HCT116 (cell line): ENCODE results near the gene RAB3C. TPM values are rescaled to one million over a fixed set of nuclear protein-coding genes. Genes with fewer than 3 reads are reported as not detected.

Experiments
- ATAC-seq: fragments of 200-7000 bp; cut with Tn5 transposase; 2 replicates; pipeline ENCODE4 v1.9.1; 2020; ENCODE audit warnings: mild to moderate bottlenecking, moderate library complexity
- BruUV-seq: library from RNA; stranded (reverse); fragments of 400-500 nt; replicated peaks from 2 replicates; lab custom pipeline; 2021; lab: Mats Ljungman, UMichigan
- CTCF ChIA-PET: fragments of 300-600 bp; sonication (Branson Sonifier 250); formaldehyde crosslinking; loops from one replicate; lab custom pipeline; 2021; ENCODE audit warnings: antibody characterized with exemption; lab: Charles Lee
- POLR2A ChIA-PET: fragments of 300-600, 350-600 bp; sonication (Branson Sonifier 250); formaldehyde crosslinking; loops from one replicate; lab custom pipeline; 2021; ENCODE audit warnings: antibody characterized with exemption; lab: Charles Lee
- RAD21 ChIA-PET, 2 experiments: fragments of 300-600 bp; sonication (Branson Sonifier 250); formaldehyde crosslinking; loops; one replicate each; lab custom pipeline; 2023; ENCODE audit warnings: low total read pairs in 2 of 2; ENCODE audit not compliant: uncharacterized antibody in 2 of 2, unreplicated experiment in 2 of 2, low non-redundant PET in 1 of 2; lab: Charles Lee
- DNase-seq: peaks from one replicate; pipeline ENCODE4 v3.0.0-alpha.2; 2010; ENCODE audit warnings: low read depth, low spot score
- H2AFZ ChIP-seq: fragments of 200-600 bp; shearing (Covaris generic), sonication (generic); 2 replicates; pipeline ENCODE4 v1.6.1; 2017; ENCODE audit warnings: low read depth, mixed run types, mixed read lengths, antibody characterized with exemption, low read length; ENCODE audit not compliant: poor library complexity, severe bottlenecking
- H3K27ac ChIP-seq: 2 replicates; pipeline ENCODE4 v1.5.1; 2012; ENCODE audit warnings: low read depth, low read length
- H3K27me3 ChIP-seq: fragments of 200-600 bp; sonication (generic); 2 replicates; pipeline ENCODE4 v1.6.1; 2016; ENCODE audit warnings: mixed run types, low read length, mixed read lengths; ENCODE audit not compliant: insufficient read depth
- H3K36me3 ChIP-seq, 2 experiments: fragments of 200-500 bp in 1 of 2; fragments of 200-600 bp in 1 of 2; sonication (Bioruptor generic) in 1 of 2; sonication (generic) in 1 of 2; 2 replicates each; pipeline versions ENCODE4 v1.5.1 to v1.6.1; 2014 to 2016; ENCODE audit warnings: low read length in 2 of 2, inconsistent platforms in 1 of 2, mixed read lengths in 1 of 2, mixed run types in 1 of 2; ENCODE audit not compliant: insufficient read depth in 2 of 2, control insufficient read depth in 1 of 2
- H3K4me1 ChIP-seq, 2 experiments: fragments of 200-600 bp in 1 of 2; sonication (generic) in 1 of 2; 2 replicates each; pipeline versions ENCODE4 v1.5.1 to v1.6.1; 2012 to 2017; ENCODE audit warnings: low read length in 2 of 2, inconsistent platforms in 1 of 2, mild to moderate bottlenecking in 1 of 2, mixed read lengths in 1 of 2, mixed run types in 1 of 2, moderate library complexity in 1 of 2; ENCODE audit not compliant: insufficient read depth in 2 of 2, control insufficient read depth in 1 of 2
- H3K4me2 ChIP-seq: fragments of 200-600 bp; sonication (generic); 2 replicates; pipeline ENCODE4 v1.6.1; 2017; ENCODE audit warnings: mixed run types, low read length, mixed read lengths
- H3K4me3 ChIP-seq, 2 experiments: fragments of 200-600 bp in 1 of 2; sonication (generic) in 1 of 2; replicated peaks in 1 of 2; 2 replicates each; pipeline ENCODE4 v1.5.1; 2011 to 2016; ENCODE audit warnings: low read length in 2 of 2, control low read depth in 1 of 2, low read depth in 1 of 2, mild to moderate bottlenecking in 1 of 2, mixed read lengths in 1 of 2, mixed run types in 1 of 2
- H3K79me2 ChIP-seq: fragments of 200-600 bp; sonication (generic); 2 replicates; pipeline ENCODE4 v1.6.1; 2017; ENCODE audit warnings: mild to moderate bottlenecking, mixed run types, low read length, moderate library complexity, mixed read lengths; ENCODE audit not compliant: insufficient read depth
- H3K9ac ChIP-seq: fragments of 200-600 bp; sonication (generic); 2 replicates; pipeline ENCODE4 v1.6.1; 2016; ENCODE audit warnings: low read length, mixed read lengths
- H3K9me2 ChIP-seq: fragments of 200-600 bp; sonication (generic), shearing (Covaris generic); 2 replicates; pipeline ENCODE4 v1.6.1; 2017; ENCODE audit warnings: mixed run types, mild to moderate bottlenecking, moderate library complexity; ENCODE audit not compliant: insufficient read depth
- H3K9me3 ChIP-seq, 2 experiments: fragments of 200-500 bp in 1 of 2; fragments of 200-600 bp in 1 of 2; sonication (Bioruptor generic) in 1 of 2; sonication (generic) in 1 of 2; 2 replicates each; pipeline ENCODE4 v1.6.1; 2014 to 2017; ENCODE audit warnings: low read length in 2 of 2, mixed read lengths in 2 of 2, inconsistent platforms in 1 of 2, low read depth in 1 of 2, mild to moderate bottlenecking in 1 of 2, mixed run types in 1 of 2, moderate library complexity in 1 of 2; ENCODE audit not compliant: control insufficient read depth in 1 of 2, insufficient read depth in 1 of 2
- H4K20me1 ChIP-seq: fragments of 200-600 bp; sonication (generic), shearing (Covaris generic); 2 replicates; pipeline ENCODE4 v1.6.1; 2017; ENCODE audit warnings: mixed run types, mild to moderate bottlenecking, moderate library complexity; ENCODE audit not compliant: insufficient read depth
- CEBPB ChIP-seq: IDR thresholded peaks from 2 replicates; pipeline ENCODE4 v1.6.1; 2012; ENCODE audit warnings: low read depth
- FOSL1 ChIP-seq: IDR thresholded peaks from 2 replicates; pipeline ENCODE4 v1.6.1; 2012; ENCODE audit warnings: low read depth
- JUND ChIP-seq: IDR thresholded peaks from 2 replicates; pipeline ENCODE4 v1.6.1; 2012
- RAD21 ChIP-seq: IDR thresholded peaks from 2 replicates; pipeline ENCODE4 v1.6.1; 2012; ENCODE audit warnings: low read depth, mild to moderate bottlenecking
- ZFX ChIP-seq: fragments of 450-650 bp; IDR thresholded peaks from 2 replicates; pipeline ENCODE4 v1.6.1; 2017
- ZNF274 ChIP-seq: fragments of 200-500 bp; sonication (Bioruptor generic); IDR thresholded peaks from 2 replicates; pipeline ENCODE4 v1.6.1; 2014; ENCODE audit warnings: mild to moderate bottlenecking, low read depth, low read length, inconsistent platforms
- intact Hi-C: fragments of 100-400 bp; cut with micrococcal nuclease; formaldehyde crosslinking; loops from 2 replicates; pipeline ENCODE4 v1.10.0; 2022
- total RNA-seq: library from RNA; stranded (reverse); gene quantifications from one replicate; pipeline ENCODE4 v1.2.1, GENCODE V29; 2021; ENCODE audit not compliant: unreplicated experiment
- TF ChIP-seq, protein P1 (sequence below): IDR thresholded peaks from 2 replicates; pipeline ENCODE4 v1.6.1; 2011; ENCODE audit warnings: mild to moderate bottlenecking, low read length, moderate library complexity; ENCODE audit not compliant: insufficient replicate concordance; ENCODE audit errors: extremely low read depth
- TF ChIP-seq, protein P2 (sequence below), 3 experiments: fragments of 200-600 bp in 1 of 3; sonication (generic) in 1 of 3; IDR thresholded peaks in 2 of 3; conservative IDR thresholded peaks in 1 of 3; 2 replicates each; pipeline ENCODE4 v1.5.1; 2012 to 2017; ENCODE audit warnings: low read depth in 2 of 3, low read length in 2 of 3, antibody characterized with exemption in 1 of 3, borderline replicate concordance in 1 of 3, control low read depth in 1 of 3, mild to moderate bottlenecking in 1 of 3, mixed read lengths in 1 of 3, mixed run types in 1 of 3, moderate library complexity in 1 of 3; ENCODE audit not compliant: insufficient read depth in 1 of 3
- TF ChIP-seq, protein P3 (sequence below): IDR thresholded peaks from 2 replicates; pipeline ENCODE4 v1.6.1; 2012

RAB3C gene
- total RNA-seq, 1 experiment from 2014 or later, result not detected

DNA sequence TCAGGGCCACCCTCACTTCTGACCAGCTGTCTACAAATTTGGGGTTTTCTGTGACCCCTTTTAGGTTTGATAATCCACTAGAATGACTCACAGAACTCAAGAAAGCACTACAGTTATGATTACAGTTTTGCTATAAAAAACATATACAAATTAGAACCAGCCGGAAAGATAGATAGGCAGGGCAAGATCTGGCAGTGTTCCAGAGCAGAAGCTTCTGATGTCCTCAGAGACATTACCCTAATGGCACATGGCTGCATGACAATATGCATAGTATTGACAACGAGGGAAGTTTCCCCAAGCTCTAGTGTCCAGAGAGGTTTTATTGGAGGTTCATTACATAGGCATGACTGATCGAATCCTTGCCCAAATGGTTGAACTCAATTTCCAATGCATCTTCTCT is 158.1 kb downstream of the RAB3C start:
- ATAC-seq, result no peak
- H3K9me2 ChIP-seq, result no peaks in the 10 kb centered on the region
- ChIA-PET POLR2A (no interaction called here), CTCF (no interaction called here), RAD21 (no interaction called here)
- no peak overlapping the region for H3K4me2 ChIP-seq
- no peak for DNase-seq
- no peaks in the 10 kb centered on the region for H3K4me1 ChIP-seq
- no peak overlapping the region for H3K27ac ChIP-seq
- no TSS peak for BruUV-seq
- no peaks in the 10 kb centered on the region for H3K36me3 ChIP-seq
- H3K9ac ChIP-seq, result no peak overlapping the region
- TF ChIP-seq, protein P1, sequence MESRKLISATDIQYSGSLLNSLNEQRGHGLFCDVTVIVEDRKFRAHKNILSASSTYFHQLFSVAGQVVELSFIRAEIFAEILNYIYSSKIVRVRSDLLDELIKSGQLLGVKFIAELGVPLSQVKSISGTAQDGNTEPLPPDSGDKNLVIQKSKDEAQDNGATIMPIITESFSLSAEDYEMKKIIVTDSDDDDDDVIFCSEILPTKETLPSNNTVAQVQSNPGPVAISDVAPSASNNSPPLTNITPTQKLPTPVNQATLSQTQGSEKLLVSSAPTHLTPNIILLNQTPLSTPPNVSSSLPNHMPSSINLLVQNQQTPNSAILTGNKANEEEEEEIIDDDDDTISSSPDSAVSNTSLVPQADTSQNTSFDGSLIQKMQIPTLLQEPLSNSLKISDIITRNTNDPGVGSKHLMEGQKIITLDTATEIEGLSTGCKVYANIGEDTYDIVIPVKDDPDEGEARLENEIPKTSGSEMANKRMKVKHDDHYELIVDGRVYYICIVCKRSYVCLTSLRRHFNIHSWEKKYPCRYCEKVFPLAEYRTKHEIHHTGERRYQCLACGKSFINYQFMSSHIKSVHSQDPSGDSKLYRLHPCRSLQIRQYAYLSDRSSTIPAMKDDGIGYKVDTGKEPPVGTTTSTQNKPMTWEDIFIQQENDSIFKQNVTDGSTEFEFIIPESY, result no peak
- TF ChIP-seq CEBPB (no peak), ZFX (no peak), RAD21 (no peak), FOSL1 (no peak), ZNF274 (no peak)
- H3K9me3 ChIP-seq, result no peaks in the 10 kb centered on the region
- no peaks in the 10 kb centered on the region for H3K79me2 ChIP-seq
- peaks cover 5% of the 10 kb centered on the region for H3K27me3 ChIP-seq
- no peak overlapping the region for H3K4me3 ChIP-seq
- intact Hi-C loops, result no loop called here
- H2AFZ ChIP-seq, result no peak overlapping the region
- H4K20me1 ChIP-seq, result no peaks in the 10 kb centered on the region

DNA sequence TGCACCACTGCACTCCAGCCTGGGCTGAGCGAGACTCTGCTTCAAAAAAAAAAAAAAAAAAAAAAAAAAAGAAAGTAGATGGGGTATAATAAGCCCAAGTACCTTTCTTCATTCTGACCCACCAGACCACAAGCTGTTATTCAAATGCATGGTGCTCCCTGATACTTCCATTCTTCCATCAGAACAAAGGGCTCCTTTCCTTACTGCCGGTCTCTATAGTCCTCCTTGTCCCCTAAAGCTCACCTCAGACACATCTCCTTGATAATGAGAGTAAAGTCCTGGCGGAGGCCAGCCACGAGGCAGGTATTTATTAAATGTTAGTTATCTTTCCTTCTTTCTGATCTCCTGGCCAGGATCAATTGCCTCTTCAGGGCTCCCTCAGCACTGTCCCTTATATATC is 162.5 kb downstream of the RAB3C start:
- ATAC-seq (no peak), DNase-seq (no peak)
- ChIA-PET RAD21 (no interaction called here), POLR2A (no interaction called here), CTCF (no interaction called here)
- Histone ChIP-seq H4K20me1 (no peaks in the 10 kb centered on the region), H3K27me3 (peaks cover 21% of the 10 kb centered on the region), H2AFZ (no peak overlapping the region), H3K4me1 (no peaks in the 10 kb centered on the region), H3K36me3 (no peaks in the 10 kb centered on the region; a peak in 1 of 4 replicates), H3K79me2 (no peaks in the 10 kb centered on the region), H3K4me2 (no peak overlapping the region), H3K9ac (no peak overlapping the region), H3K4me3 (no peak overlapping the region), H3K9me2 (no peaks in the 10 kb centered on the region), H3K27ac (no peak overlapping the region), H3K9me3 (no peaks in the 10 kb centered on the region)
- TF ChIP-seq, protein P1, result no peak
- no peak for TF ChIP-seq JUND
- TF ChIP-seq, protein P2, sequence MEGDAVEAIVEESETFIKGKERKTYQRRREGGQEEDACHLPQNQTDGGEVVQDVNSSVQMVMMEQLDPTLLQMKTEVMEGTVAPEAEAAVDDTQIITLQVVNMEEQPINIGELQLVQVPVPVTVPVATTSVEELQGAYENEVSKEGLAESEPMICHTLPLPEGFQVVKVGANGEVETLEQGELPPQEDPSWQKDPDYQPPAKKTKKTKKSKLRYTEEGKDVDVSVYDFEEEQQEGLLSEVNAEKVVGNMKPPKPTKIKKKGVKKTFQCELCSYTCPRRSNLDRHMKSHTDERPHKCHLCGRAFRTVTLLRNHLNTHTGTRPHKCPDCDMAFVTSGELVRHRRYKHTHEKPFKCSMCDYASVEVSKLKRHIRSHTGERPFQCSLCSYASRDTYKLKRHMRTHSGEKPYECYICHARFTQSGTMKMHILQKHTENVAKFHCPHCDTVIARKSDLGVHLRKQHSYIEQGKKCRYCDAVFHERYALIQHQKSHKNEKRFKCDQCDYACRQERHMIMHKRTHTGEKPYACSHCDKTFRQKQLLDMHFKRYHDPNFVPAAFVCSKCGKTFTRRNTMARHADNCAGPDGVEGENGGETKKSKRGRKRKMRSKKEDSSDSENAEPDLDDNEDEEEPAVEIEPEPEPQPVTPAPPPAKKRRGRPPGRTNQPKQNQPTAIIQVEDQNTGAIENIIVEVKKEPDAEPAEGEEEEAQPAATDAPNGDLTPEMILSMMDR (IDR thresholded peaks at IDR 0.05 in 2 of 3, conservative IDR thresholded peaks at IDR 0.05 in 1 of 3; ENCODE audit: borderline replicate concordance in 1 of 3, insufficient read depth in 1 of 3, low read depth in 2 of 3, low read length in 2 of 3), result no peak
- TF ChIP-seq ZFX, result no peak
- TF ChIP-seq RAD21, result no peak
- TF ChIP-seq, protein P3, sequence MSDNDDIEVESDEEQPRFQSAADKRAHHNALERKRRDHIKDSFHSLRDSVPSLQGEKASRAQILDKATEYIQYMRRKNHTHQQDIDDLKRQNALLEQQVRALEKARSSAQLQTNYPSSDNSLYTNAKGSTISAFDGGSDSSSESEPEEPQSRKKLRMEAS, result no peak
- intact Hi-C loops, result no loop called here
- BruUV-seq, result no TSS peak
